Measurements from ENCODE around the gene TYW3.
A peak's percentile ranks its signal among the peaks of the same experiment; 100 is the strongest.
"Not testable (repeated sequence)": the region's sequence is repeated elsewhere in the genome, so short reads cannot be mapped to it uniquely, and the experiment has no call there.

The TYW3 gene

GRCh38 chr1:74732071-74732946 lies 643 bp upstream of the TYW3 start:
- H3K36me3 ChIP-seq (ENCODE audit: control insufficient read depth, low read depth, low read length); H3K27ac ChIP-seq (ENCODE audit: low read length); H3K9me3 ChIP-seq (ENCODE audit: control insufficient read depth, low read depth, low read length); H3K27me3 ChIP-seq (ENCODE audit: control insufficient read depth, insufficient read depth, low read length); H3K4me1 ChIP-seq (ENCODE audit: control insufficient read depth, low read depth, low read length): not testable (repeated sequence)
- H3K4me3 ChIP-seq (ENCODE audit: low read length) = peak overlapping the region; percentile 90
- peak overlapping the region; percentile 94 for H3K9ac ChIP-seq (ENCODE audit: low read length)

DNA sequence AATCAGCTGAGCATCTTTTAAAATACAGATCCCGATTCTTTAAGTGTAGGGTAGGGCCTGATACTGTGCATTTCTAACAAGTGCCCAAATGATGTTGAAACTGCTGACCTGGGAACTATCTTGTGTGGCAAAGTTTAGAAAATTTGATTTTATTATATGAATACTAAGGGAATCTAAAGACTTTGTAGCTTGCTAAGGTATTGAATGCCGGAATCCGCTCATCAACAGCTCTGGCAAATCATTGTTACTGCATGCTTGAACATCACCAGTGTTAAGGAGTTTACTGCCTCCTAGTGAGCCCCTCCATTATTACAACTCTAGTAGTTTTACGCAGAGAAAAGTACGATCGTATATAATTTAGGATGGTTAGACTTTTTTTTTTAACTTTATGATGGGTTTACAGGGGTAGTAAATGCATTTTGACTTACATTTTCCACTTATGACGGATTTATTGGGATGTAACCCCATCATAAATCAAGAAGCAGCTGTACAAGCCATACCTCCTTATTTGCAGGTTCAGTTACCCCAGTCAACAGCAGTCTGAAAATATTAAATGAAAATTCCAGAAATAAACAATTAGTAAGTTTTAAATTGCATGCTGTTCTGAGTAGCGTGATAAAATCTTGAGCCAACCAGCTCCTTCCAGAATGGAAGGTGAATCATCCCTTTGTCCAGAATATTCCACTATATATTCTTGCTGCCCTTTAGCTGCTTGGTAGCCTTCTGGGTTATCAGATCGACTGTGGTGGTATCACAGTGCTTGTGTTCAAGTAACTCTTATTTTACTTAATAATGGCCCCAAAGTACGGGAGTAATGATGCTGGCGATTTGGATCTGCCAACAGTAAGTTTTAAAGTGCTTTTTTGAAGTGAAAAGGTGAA lies 892 bp downstream of the TYW3 start:
- peak overlapping the region; percentile 94 for H3K9ac ChIP-seq (ENCODE audit: low read length)
- peaks cover 3% of the 10 kb centered on the region for H3K4me1 ChIP-seq (ENCODE audit: control insufficient read depth, low read depth, low read length)
- peaks cover 6% of the 10 kb centered on the region for H3K36me3 ChIP-seq (ENCODE audit: control insufficient read depth, low read depth, low read length)
- peak overlapping the region; percentile 90 for H3K4me3 ChIP-seq (ENCODE audit: low read length)
- H3K27ac ChIP-seq (ENCODE audit: low read length) = peak overlapping the region; percentile 80
- H3K27me3 ChIP-seq (ENCODE audit: control insufficient read depth, insufficient read depth, low read length) = no peaks in the 10 kb centered on the region
- no peaks in the 10 kb centered on the region for H3K9me3 ChIP-seq (ENCODE audit: control insufficient read depth, low read depth, low read length)

- no peak overlapping the region for H3K27ac ChIP-seq (ENCODE audit: low read length)
- no peak overlapping the region for H3K4me3 ChIP-seq (ENCODE audit: low read length)
- peaks cover 6% of the 10 kb centered on the region for H3K36me3 ChIP-seq (ENCODE audit: control insufficient read depth, low read depth, low read length)
Measured at GRCh38 chr1:74737333-74737732, 4.4 kb downstream of the TYW3 start.

GRCh38 chr1:74740307-74740980 lies 7.5 kb downstream of the TYW3 start:
- H3K9ac ChIP-seq (ENCODE audit: low read length); H3K4me1 ChIP-seq (ENCODE audit: control insufficient read depth, low read depth, low read length); H3K9me3 ChIP-seq (ENCODE audit: control insufficient read depth, low read depth, low read length); H3K4me3 ChIP-seq (ENCODE audit: low read length); H3K27me3 ChIP-seq (ENCODE audit: control insufficient read depth, insufficient read depth, low read length); H3K36me3 ChIP-seq (ENCODE audit: control insufficient read depth, low read depth, low read length); H3K27ac ChIP-seq (ENCODE audit: low read length): not testable (repeated sequence)

More at GRCh38 chr1:74737333-74737732, 4.4 kb downstream of the TYW3 start:
- Histone ChIP-seq H3K9me3 (ENCODE audit: control insufficient read depth, low read depth, low read length) (peaks cover 4% of the 10 kb centered on the region), H3K4me1 (ENCODE audit: control insufficient read depth, low read depth, low read length) (peaks cover 3% of the 10 kb centered on the region), H3K9ac (ENCODE audit: low read length) (no peak overlapping the region), H3K27me3 (ENCODE audit: control insufficient read depth, insufficient read depth, low read length) (no peaks in the 10 kb centered on the region)

GRCh38 chr1:74745247-74745646 lies 12.3 kb downstream of the TYW3 start:
- H3K9ac ChIP-seq (ENCODE audit: low read length); H3K27ac ChIP-seq (ENCODE audit: low read length); H3K9me3 ChIP-seq (ENCODE audit: control insufficient read depth, low read depth, low read length); H3K4me3 ChIP-seq (ENCODE audit: low read length); H3K4me1 ChIP-seq (ENCODE audit: control insufficient read depth, low read depth, low read length); H3K36me3 ChIP-seq (ENCODE audit: control insufficient read depth, low read depth, low read length); H3K27me3 ChIP-seq (ENCODE audit: control insufficient read depth, insufficient read depth, low read length): not testable (repeated sequence)

- no peaks in the 10 kb centered on the region for H3K27me3 ChIP-seq (ENCODE audit: control insufficient read depth, insufficient read depth, low read length)
- peaks cover 9% of the 10 kb centered on the region for H3K4me1 ChIP-seq (ENCODE audit: control insufficient read depth, low read depth, low read length)
- H3K4me3 ChIP-seq (ENCODE audit: low read length) = no peak overlapping the region
- H3K9me3 ChIP-seq (ENCODE audit: control insufficient read depth, low read depth, low read length) = no peaks in the 10 kb centered on the region
- no peak overlapping the region for H3K27ac ChIP-seq (ENCODE audit: low read length)
- peaks cover 2% of the 10 kb centered on the region for H3K36me3 ChIP-seq (ENCODE audit: control insufficient read depth, low read depth, low read length)
- H3K9ac ChIP-seq (ENCODE audit: low read length) = no peak overlapping the region
Measured at GRCh38 chr1:74748960-74749359, 16.0 kb downstream of the TYW3 start.

GRCh38 chr1:74753104-74753503 lies 20.2 kb downstream of the TYW3 start:
- Histone ChIP-seq H3K9me3 (ENCODE audit: control insufficient read depth, low read depth, low read length) (no peaks in the 10 kb centered on the region), H3K27ac (ENCODE audit: low read length) (no peak overlapping the region), H3K4me3 (ENCODE audit: low read length) (no peak overlapping the region), H3K9ac (ENCODE audit: low read length) (no peak overlapping the region), H3K4me1 (ENCODE audit: control insufficient read depth, low read depth, low read length) (peaks cover 9% of the 10 kb centered on the region), H3K27me3 (ENCODE audit: control insufficient read depth, insufficient read depth, low read length) (no peaks in the 10 kb centered on the region), H3K36me3 (ENCODE audit: control insufficient read depth, low read depth, low read length) (peaks cover 10% of the 10 kb centered on the region)

DNA sequence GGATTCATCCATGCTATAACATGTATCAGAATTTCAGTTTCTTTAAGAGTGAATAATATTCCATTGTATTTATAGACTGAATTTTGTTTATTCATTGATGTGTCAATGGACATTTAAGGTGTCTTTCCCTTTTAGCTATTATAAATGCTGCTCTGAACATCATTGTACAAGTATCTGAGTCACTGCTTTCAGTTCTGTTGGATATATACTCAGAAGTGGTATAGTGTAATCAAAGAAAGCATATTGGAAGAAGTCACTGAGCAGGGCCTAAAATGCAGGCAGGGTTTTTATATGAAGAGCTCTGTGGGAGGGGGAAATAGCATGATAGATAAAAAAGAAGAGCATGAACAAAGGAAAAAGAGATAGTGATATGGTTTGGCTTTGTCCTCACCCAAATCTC lies 22.5 kb downstream of the TYW3 start:
- H3K36me3 ChIP-seq (ENCODE audit: control insufficient read depth, low read depth, low read length) = peaks cover 13% of the 10 kb centered on the region
- no peak overlapping the region for H3K4me3 ChIP-seq (ENCODE audit: low read length)
- no peaks in the 10 kb centered on the region for H3K27me3 ChIP-seq (ENCODE audit: control insufficient read depth, insufficient read depth, low read length)

GRCh38 chr1:74756650-74757049 lies 23.7 kb downstream of the TYW3 start:
- not testable (repeated sequence) for H3K9me3 ChIP-seq (ENCODE audit: control insufficient read depth, low read depth, low read length); H3K4me1 ChIP-seq (ENCODE audit: control insufficient read depth, low read depth, low read length); H3K9ac ChIP-seq (ENCODE audit: low read length); H3K4me3 ChIP-seq (ENCODE audit: low read length); H3K27ac ChIP-seq (ENCODE audit: low read length); H3K27me3 ChIP-seq (ENCODE audit: control insufficient read depth, insufficient read depth, low read length)
- H3K36me3 ChIP-seq (ENCODE audit: control insufficient read depth, low read depth, low read length) = peaks cover 13% of the 10 kb centered on the region

More for the DNA sequence above, 22.5 kb downstream of the TYW3 start:
- no peak overlapping the region for H3K27ac ChIP-seq (ENCODE audit: low read length)
- peaks cover 9% of the 10 kb centered on the region for H3K4me1 ChIP-seq (ENCODE audit: control insufficient read depth, low read depth, low read length)
- H3K9me3 ChIP-seq (ENCODE audit: control insufficient read depth, low read depth, low read length) = no peaks in the 10 kb centered on the region
- no peak overlapping the region for H3K9ac ChIP-seq (ENCODE audit: low read length)

DNA sequence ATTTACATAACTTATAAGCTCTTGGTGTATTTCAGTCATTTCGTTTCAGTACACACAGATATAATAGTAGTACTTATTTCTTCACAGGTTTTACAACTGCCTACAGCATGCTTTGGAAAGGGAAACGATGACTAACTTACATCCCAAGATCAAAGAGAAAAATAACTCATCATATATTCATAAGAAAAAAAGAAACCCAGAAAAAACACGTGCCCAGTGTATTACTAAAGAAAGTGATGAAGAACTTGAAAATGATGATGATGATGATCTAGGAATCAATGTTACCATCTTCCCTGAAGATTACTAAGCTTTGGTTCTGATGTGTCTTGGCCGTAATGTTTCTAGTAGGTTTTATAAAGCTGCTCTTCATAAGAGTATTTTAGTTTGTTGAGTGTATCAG lies 30.9 kb downstream of the TYW3 start:
- no peaks in the 10 kb centered on the region for H3K9me3 ChIP-seq (ENCODE audit: control insufficient read depth, low read depth, low read length)
- no peak overlapping the region for H3K27ac ChIP-seq (ENCODE audit: low read length)
- H3K9ac ChIP-seq (ENCODE audit: low read length) = no peak overlapping the region
- no peaks in the 10 kb centered on the region for H3K4me1 ChIP-seq (ENCODE audit: control insufficient read depth, low read depth, low read length)
- no peak overlapping the region for H3K4me3 ChIP-seq (ENCODE audit: low read length)
- peaks cover 9% of the 10 kb centered on the region for H3K36me3 ChIP-seq (ENCODE audit: control insufficient read depth, low read depth, low read length)
- no peaks in the 10 kb centered on the region for H3K27me3 ChIP-seq (ENCODE audit: control insufficient read depth, insufficient read depth, low read length)

DNA sequence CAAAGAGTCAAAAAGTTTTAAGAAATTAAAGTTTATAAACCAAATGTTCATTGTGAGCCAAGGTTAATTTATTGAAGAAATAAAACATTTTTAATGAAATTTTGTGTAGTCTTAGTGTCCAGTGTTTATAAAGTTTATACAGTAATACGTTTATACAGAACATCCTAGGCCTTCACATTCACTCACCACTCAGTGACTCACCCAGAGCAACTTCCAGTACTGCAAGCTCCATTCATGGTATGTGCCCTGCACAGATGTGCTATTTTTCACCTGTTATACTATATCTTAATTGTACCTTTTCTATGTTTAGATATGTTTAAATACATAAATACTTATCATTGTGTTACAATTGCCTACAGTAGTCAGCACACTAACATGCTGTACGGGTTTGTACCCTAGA lies 33.6 kb downstream of the TYW3 start:
- no peak overlapping the region for H3K9ac ChIP-seq (ENCODE audit: low read length)
- no peaks in the 10 kb centered on the region for H3K27me3 ChIP-seq (ENCODE audit: control insufficient read depth, insufficient read depth, low read length)
- no peak overlapping the region for H3K4me3 ChIP-seq (ENCODE audit: low read length)
- no peaks in the 10 kb centered on the region for H3K4me1 ChIP-seq (ENCODE audit: control insufficient read depth, low read depth, low read length)
- H3K36me3 ChIP-seq (ENCODE audit: control insufficient read depth, low read depth, low read length) = peaks cover 5% of the 10 kb centered on the region
- H3K27ac ChIP-seq (ENCODE audit: low read length) = no peak overlapping the region
- no peaks in the 10 kb centered on the region for H3K9me3 ChIP-seq (ENCODE audit: control insufficient read depth, low read depth, low read length)

All from iPS-18a (cell line).